Mononuclear cell (primary cell): ENCODE data around the gene HSPB1. TPM values are rescaled to one million over a fixed set of nuclear protein-coding genes. Genes with fewer than 3 reads are reported as not detected.
A peak's percentile ranks its signal among the peaks of the same experiment; 100 is the strongest.
"Not testable (repeated sequence)": the region's sequence is repeated elsewhere in the genome, so short reads cannot be mapped to it uniquely, and the experiment has no call there.

Source experiments
- H3K27me3 ChIP-seq: 2 replicates; pipeline ENCODE4 v1.6.0; 2011; ENCODE audit warnings: low read length, control low read depth; ENCODE audit not compliant: insufficient read depth
- H3K4me1 ChIP-seq: 2 replicates; pipeline ENCODE4 v1.5.1; 2011; ENCODE audit warnings: mild to moderate bottlenecking, low read length, control low read depth; ENCODE audit not compliant: insufficient read depth
- H3K4me3 ChIP-seq: 2 replicates; pipeline ENCODE4 v1.5.1; 2011; ENCODE audit warnings: mild to moderate bottlenecking, low read length, moderate library complexity
- H3K9me3 ChIP-seq: 2 replicates; pipeline ENCODE4 v1.5.1; 2011; ENCODE audit warnings: low read depth, mild to moderate bottlenecking, control low read depth, low read length
- total RNA-seq: library from RNA; depleted of rRNA; stranded (reverse); fragments of >200 nt; gene quantifications from one replicate; pipeline ENCODE4 v1.2.3, GENCODE V29; 2012

Gene HSPB1
- 4.5 TPM for total RNA-seq

- H3K9me3 ChIP-seq: no peaks in the 10 kb centered on the region
- H3K4me1 ChIP-seq: peaks cover 20% of the 10 kb centered on the region
- peak within 1 kb of the TSS; percentile 47 for H3K4me3 ChIP-seq
- no peaks in the 10 kb centered on the region for H3K27me3 ChIP-seq
Observed at GRCh38 chr7:76302347-76303201, at the start of gene HSPB1. HSPB1 (plus strand) TSS chr7:76302673; CDS start chr7:76302713, 40 bp downstream.

- no peaks in the 10 kb centered on the region for H3K4me1 ChIP-seq
- no peak overlapping the region for H3K4me3 ChIP-seq
- no peaks in the 10 kb centered on the region for H3K9me3 ChIP-seq
- H3K27me3 ChIP-seq: peaks cover 12% of the 10 kb centered on the region
Observed at GRCh38 chr7:76254781-76255180, 47.7 kb upstream of the HSPB1 start.

- Histone ChIP-seq H3K27me3 (peaks cover 12% of the 10 kb centered on the region), H3K9me3 (no peaks in the 10 kb centered on the region)
Observed at GRCh38 chr7:76257973-76258372, 44.5 kb upstream of the HSPB1 start.

GRCh38 chr7:76259124-76260093 is 43.1 kb upstream of the HSPB1 start:
- H3K9me3 ChIP-seq: no peaks in the 10 kb centered on the region
- peaks cover 12% of the 10 kb centered on the region for H3K27me3 ChIP-seq
- no peaks in the 10 kb centered on the region for H3K4me1 ChIP-seq
- H3K4me3 ChIP-seq: no peak overlapping the region

More at GRCh38 chr7:76257973-76258372, 44.5 kb upstream of the HSPB1 start:
- H3K4me1 ChIP-seq: no peaks in the 10 kb centered on the region
- no peak overlapping the region for H3K4me3 ChIP-seq

GRCh38 chr7:76260171-76260703 is 42.2 kb upstream of the HSPB1 start:
- Histone ChIP-seq H3K27me3 (peaks cover 14% of the 10 kb centered on the region), H3K4me3 (no peak overlapping the region), H3K4me1 (no peaks in the 10 kb centered on the region), H3K9me3 (no peaks in the 10 kb centered on the region)

GRCh38 chr7:76261329-76261728 is 41.1 kb upstream of the HSPB1 start:
- H3K27me3 ChIP-seq: peaks cover 14% of the 10 kb centered on the region
- H3K4me3 ChIP-seq: no peak overlapping the region
- no peaks in the 10 kb centered on the region for H3K9me3 ChIP-seq
- H3K4me1 ChIP-seq: no peaks in the 10 kb centered on the region

GRCh38 chr7:76261931-76262330 is 40.5 kb upstream of the HSPB1 start:
- Histone ChIP-seq H3K4me1 (peaks cover 4% of the 10 kb centered on the region), H3K9me3 (no peaks in the 10 kb centered on the region), H3K4me3 (no peak overlapping the region), H3K27me3 (peaks cover 18% of the 10 kb centered on the region)

GRCh38 chr7:76262683-76263402 is 39.6 kb upstream of the HSPB1 start:
- Histone ChIP-seq H3K4me3 (no peak overlapping the region), H3K27me3 (peaks cover 17% of the 10 kb centered on the region), H3K9me3 (no peaks in the 10 kb centered on the region), H3K4me1 (peaks cover 6% of the 10 kb centered on the region)

GRCh38 chr7:76265299-76265698 is 37.2 kb upstream of the HSPB1 start:
- no peak overlapping the region for H3K4me3 ChIP-seq
- H3K4me1 ChIP-seq: peaks cover 6% of the 10 kb centered on the region
- H3K27me3 ChIP-seq: peaks cover 12% of the 10 kb centered on the region
- H3K9me3 ChIP-seq: no peaks in the 10 kb centered on the region

- Histone ChIP-seq H3K4me3 (no peak overlapping the region), H3K4me1 (peaks cover 6% of the 10 kb centered on the region), H3K27me3 (peaks cover 12% of the 10 kb centered on the region), H3K9me3 (no peaks in the 10 kb centered on the region)
Observed at GRCh38 chr7:76267107-76267893, 35.2 kb upstream of the HSPB1 start.

- Histone ChIP-seq H3K27me3 (peaks cover 12% of the 10 kb centered on the region), H3K4me3 (no peak overlapping the region), H3K4me1 (peaks cover 6% of the 10 kb centered on the region), H3K9me3 (no peaks in the 10 kb centered on the region)
Observed at GRCh38 chr7:76267894-76268183, 34.6 kb upstream of the HSPB1 start.

GRCh38 chr7:76268376-76268775 is 34.1 kb upstream of the HSPB1 start:
- no peak overlapping the region for H3K4me3 ChIP-seq
- no peaks in the 10 kb centered on the region for H3K9me3 ChIP-seq
- H3K27me3 ChIP-seq: peaks cover 12% of the 10 kb centered on the region
- H3K4me1 ChIP-seq: peaks cover 6% of the 10 kb centered on the region

GRCh38 chr7:76269895-76270294 is 32.6 kb upstream of the HSPB1 start:
- H3K27me3 ChIP-seq: peaks cover 12% of the 10 kb centered on the region

GRCh38 chr7:76271384-76271783 is 31.1 kb upstream of the HSPB1 start:
- not testable (repeated sequence) for H3K4me1 ChIP-seq, H3K9me3 ChIP-seq

More at GRCh38 chr7:76269895-76270294, 32.6 kb upstream of the HSPB1 start:
- Histone ChIP-seq H3K4me3 (no peak overlapping the region), H3K4me1 (peaks cover 6% of the 10 kb centered on the region), H3K9me3 (no peaks in the 10 kb centered on the region)

More at GRCh38 chr7:76271384-76271783, 31.1 kb upstream of the HSPB1 start:
- H3K27me3 ChIP-seq, H3K4me3 ChIP-seq: not testable (repeated sequence)
